Muscle layer of duodenum (tissue), 2 donors: ENCODE results near the gene NUP62CL.
"Not testable (repeated sequence)": the region's sequence is repeated elsewhere in the genome, so short reads cannot be mapped to it uniquely, and the experiment has no call there.

Experiments
- H3K27ac ChIP-seq: one replicate; pipeline ENCODE4 v1.7.0; 2013; ENCODE audit warnings: mild to moderate bottlenecking, low read length
- H3K27me3 ChIP-seq: one replicate; pipeline ENCODE4 v1.7.0; 2013; ENCODE audit warnings: low read depth, mild to moderate bottlenecking, control low read depth, low read length
- H3K36me3 ChIP-seq, 2 donors: one replicate each; pipeline ENCODE4 v1.7.0; 2013; ENCODE audit warnings: low read length in 2 of 2, control low read depth in 1 of 2, mild to moderate bottlenecking in 1 of 2; ENCODE audit not compliant: insufficient read depth in 2 of 2, control insufficient read depth in 1 of 2
- H3K4me1 ChIP-seq, 2 donors: one replicate each; pipeline ENCODE4 v1.7.0; 2013; ENCODE audit warnings: low read length in 2 of 2, mild to moderate bottlenecking in 2 of 2, control low read depth in 1 of 2, moderate library complexity in 1 of 2; ENCODE audit not compliant: insufficient read depth in 2 of 2, control insufficient read depth in 1 of 2
- H3K4me3 ChIP-seq, 2 donors: one replicate each; pipeline ENCODE4 v1.7.0; 2013; ENCODE audit warnings: low read length in 2 of 2, low read depth in 1 of 2, mild to moderate bottlenecking in 1 of 2
- H3K9me3 ChIP-seq, 2 donors: one replicate each; pipeline ENCODE4 v1.7.0; 2013; ENCODE audit warnings: low read length in 2 of 2, control low read depth in 1 of 2, mild to moderate bottlenecking in 1 of 2; ENCODE audit not compliant: control insufficient read depth in 1 of 2
- donor health status: healthy.

The NUP62CL gene

GRCh38 chrX:107197319-107197718 lies 8.9 kb downstream of the NUP62CL start:
- Histone ChIP-seq H3K9me3 (no peaks in the 10 kb centered on the region), H3K27ac (no peak overlapping the region), H3K36me3 (no peaks in the 10 kb centered on the region), H3K27me3 (no peaks in the 10 kb centered on the region), H3K4me1 (no peaks in the 10 kb centered on the region), H3K4me3 (no peak overlapping the region)

DNA sequence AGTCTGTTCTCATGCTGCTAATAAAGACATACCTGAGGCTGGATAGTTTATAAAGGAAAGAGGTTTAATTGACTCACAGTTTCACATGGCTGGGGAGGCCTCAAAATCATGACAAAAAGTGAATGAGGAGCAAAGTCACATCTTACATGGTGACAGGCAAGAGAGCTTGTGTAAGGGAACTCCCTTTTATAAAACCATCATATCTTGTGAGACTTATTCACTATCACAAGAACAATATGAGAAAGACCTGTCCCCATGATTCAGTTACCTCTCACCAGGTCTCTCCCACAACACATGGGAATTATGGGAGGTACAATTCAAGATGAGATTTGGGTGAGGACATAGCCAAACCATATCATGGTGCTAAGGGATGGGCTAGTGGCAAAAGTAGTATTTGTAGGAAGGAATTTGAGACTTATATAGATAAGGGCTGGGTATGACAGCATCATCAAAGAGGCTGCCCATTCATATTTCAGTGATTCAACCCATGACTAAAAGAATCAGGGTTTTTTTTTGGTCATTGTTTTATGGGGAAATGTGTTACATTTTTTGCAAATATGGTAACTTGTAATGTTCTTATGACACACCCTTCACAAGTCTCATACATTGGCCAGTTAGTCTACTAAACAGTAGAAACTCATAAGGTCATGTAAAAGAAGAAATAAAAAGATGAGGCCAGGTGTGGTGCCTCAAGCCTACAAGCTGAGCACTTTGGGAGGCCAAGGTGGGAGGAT lies 34.7 kb downstream of the NUP62CL start:
- H3K9me3 ChIP-seq, result no peaks in the 10 kb centered on the region
- H3K36me3 ChIP-seq, result no peaks in the 10 kb centered on the region
- H3K27me3 ChIP-seq, result no peaks in the 10 kb centered on the region
- no peak overlapping the region for H3K4me3 ChIP-seq
- H3K4me1 ChIP-seq, result no peaks in the 10 kb centered on the region
- no peak overlapping the region for H3K27ac ChIP-seq

GRCh38 chrX:107168712-107169111 lies 37.5 kb downstream of the NUP62CL start:
- H3K9me3 ChIP-seq, result no peaks in the 10 kb centered on the region
- H3K4me3 ChIP-seq, result no peak overlapping the region
- H3K27ac ChIP-seq, result no peak overlapping the region
- H3K36me3 ChIP-seq, result no peaks in the 10 kb centered on the region
- H3K4me1 ChIP-seq, result no peaks in the 10 kb centered on the region
- H3K27me3 ChIP-seq, result no peaks in the 10 kb centered on the region

- Histone ChIP-seq H3K27ac (no peak overlapping the region), H3K4me3 (no peak overlapping the region), H3K4me1 (no peaks in the 10 kb centered on the region), H3K27me3 (no peaks in the 10 kb centered on the region), H3K36me3 (no peaks in the 10 kb centered on the region), H3K9me3 (no peaks in the 10 kb centered on the region)
These were observed 38.0 kb downstream of the NUP62CL start for GRCh38 chrX:107168257-107168656.

DNA sequence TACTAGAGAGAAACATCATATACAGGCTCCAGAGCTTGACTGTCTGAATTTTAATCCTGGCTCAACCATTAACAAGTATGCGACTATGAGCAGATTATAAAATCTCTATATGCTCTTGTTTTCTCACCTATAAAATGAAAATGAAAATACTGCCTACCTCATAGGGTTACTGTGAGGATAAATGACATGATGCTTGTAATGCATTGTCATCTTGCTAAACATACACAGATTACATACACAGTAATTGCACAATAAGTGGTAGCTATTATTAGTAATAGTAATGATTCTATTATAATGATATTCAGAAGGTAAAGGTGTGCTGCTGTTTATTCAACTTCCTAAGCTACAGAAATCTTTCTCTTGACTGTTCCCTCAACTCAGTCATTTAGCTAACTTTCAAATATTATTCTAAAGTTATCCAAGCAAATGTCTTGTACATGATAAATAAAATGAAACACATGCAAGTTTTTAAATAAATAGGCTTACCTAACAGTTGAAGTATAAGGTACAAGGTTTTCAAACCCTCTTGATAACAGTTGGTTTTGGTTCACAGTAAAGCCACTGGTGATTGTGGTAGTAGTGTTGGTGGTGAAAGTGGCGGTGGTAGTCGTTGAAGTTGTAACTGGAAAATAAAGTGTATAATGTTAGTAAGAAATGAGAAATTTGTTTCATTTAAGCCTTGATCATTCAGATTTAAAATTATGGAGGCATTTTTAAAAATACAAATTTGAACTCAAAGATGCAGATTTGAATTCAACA lies 38.9 kb downstream of the NUP62CL start:
- Histone ChIP-seq H3K4me1 (no peaks in the 10 kb centered on the region), H3K27ac (no peak overlapping the region), H3K36me3 (no peaks in the 10 kb centered on the region), H3K27me3 (no peaks in the 10 kb centered on the region), H3K9me3 (no peaks in the 10 kb centered on the region), H3K4me3 (no peak overlapping the region)

GRCh38 chrX:107157618-107158017 lies 48.6 kb downstream of the NUP62CL start:
- not testable (repeated sequence) for H3K9me3 ChIP-seq, H3K36me3 ChIP-seq, H3K27me3 ChIP-seq, H3K4me3 ChIP-seq, H3K27ac ChIP-seq, H3K4me1 ChIP-seq

GRCh38 chrX:107155621-107156430 lies 50.4 kb downstream of the NUP62CL start:
- H3K36me3 ChIP-seq, H3K4me3 ChIP-seq, H3K9me3 ChIP-seq, H3K27ac ChIP-seq, H3K4me1 ChIP-seq, H3K27me3 ChIP-seq: not testable (repeated sequence)

GRCh38 chrX:107154787-107155620 lies 51.2 kb downstream of the NUP62CL start:
- H3K9me3 ChIP-seq, result no peaks in the 10 kb centered on the region
- H3K4me1 ChIP-seq, result no peaks in the 10 kb centered on the region
- no peaks in the 10 kb centered on the region for H3K36me3 ChIP-seq
- H3K27me3 ChIP-seq, result no peaks in the 10 kb centered on the region
- no peak overlapping the region for H3K27ac ChIP-seq
- no peak overlapping the region for H3K4me3 ChIP-seq

DNA sequence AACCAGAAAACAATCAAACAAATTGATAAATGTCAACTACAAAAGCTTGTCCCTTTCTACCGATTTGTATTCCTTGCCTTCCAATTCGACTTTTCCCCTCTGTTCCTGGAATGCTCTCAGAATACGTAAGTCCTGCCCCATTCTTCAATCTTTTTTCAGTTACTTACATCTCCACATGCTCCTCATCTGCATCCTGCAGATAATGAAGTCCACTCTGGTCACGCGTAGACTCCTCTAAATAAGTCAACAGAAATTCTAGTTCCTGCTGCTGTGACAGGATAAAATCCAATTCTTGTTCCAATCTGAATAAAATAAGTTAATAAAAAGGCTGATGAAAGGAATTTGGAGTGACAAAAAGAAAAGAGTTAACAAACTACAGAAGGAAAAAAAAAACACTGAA lies 53.2 kb downstream of the NUP62CL start:
- H3K4me1 ChIP-seq, result no peaks in the 10 kb centered on the region
- H3K27me3 ChIP-seq, result no peaks in the 10 kb centered on the region
- no peak overlapping the region for H3K4me3 ChIP-seq
- H3K9me3 ChIP-seq, result no peaks in the 10 kb centered on the region
- no peak overlapping the region for H3K27ac ChIP-seq
- no peaks in the 10 kb centered on the region for H3K36me3 ChIP-seq

DNA sequence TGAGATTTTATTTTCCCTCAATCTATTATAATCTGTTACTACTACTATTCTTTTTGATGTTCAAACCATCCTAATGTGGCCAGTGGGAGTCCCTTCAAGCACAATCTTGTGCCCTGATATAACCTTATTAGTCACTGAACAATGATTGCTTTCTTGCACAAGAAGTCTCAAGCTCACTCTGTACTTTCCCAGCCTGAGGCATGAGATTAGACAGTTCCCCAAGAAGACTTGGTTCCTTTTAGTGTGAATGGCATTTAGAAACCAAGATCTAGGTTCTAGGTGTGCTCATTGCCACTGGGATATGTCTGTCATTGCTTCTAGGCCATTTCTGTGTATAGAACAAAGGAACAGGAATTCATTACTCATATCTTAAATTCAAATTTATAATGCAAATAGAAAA lies 59.6 kb downstream of the NUP62CL start:
- H3K27ac ChIP-seq, result no peak overlapping the region
- no peaks in the 10 kb centered on the region for H3K4me1 ChIP-seq
- H3K4me3 ChIP-seq, result no peak overlapping the region
- no peaks in the 10 kb centered on the region for H3K9me3 ChIP-seq
- H3K27me3 ChIP-seq, result no peaks in the 10 kb centered on the region
- H3K36me3 ChIP-seq, result no peaks in the 10 kb centered on the region

DNA sequence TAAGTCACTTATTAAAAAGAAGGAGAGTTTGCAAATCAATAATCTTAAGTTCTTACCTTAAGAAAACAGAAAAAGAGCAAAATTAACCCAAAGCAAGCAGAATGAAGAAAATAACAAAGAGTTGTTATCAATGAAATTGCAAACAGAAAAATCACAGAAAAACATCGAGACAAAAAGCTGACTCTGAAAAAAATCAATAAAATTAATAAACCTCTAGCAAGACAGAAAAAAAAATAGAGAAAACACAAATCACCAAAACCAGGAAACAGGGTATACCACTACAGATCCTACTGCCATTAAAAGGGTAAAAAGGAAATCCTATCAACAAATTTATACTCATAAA lies 70.3 kb downstream of the NUP62CL start:
- Histone ChIP-seq H3K27me3 (no peaks in the 10 kb centered on the region), H3K9me3 (no peaks in the 10 kb centered on the region), H3K4me1 (no peaks in the 10 kb centered on the region), H3K4me3 (no peak overlapping the region), H3K27ac (no peak overlapping the region), H3K36me3 (no peaks in the 10 kb centered on the region)
